HG03378 (cell line): Measurements from ENCODE around the gene DYRK1A.
"Not testable (repeated sequence)": the region's sequence is repeated elsewhere in the genome, so short reads cannot be mapped to it uniquely, and the experiment has no call there.

Experiments used
- ATAC-seq: cut with Tn5 transposase; IDR thresholded peaks from one replicate; pipeline ENCODE4 v1.9.1; 2021; ENCODE audit warnings: mild to moderate bottlenecking, moderate library complexity; ENCODE audit not compliant: unreplicated experiment

Gene DYRK1A

GRCh38 chr21:37547615-37548200 is 181.1 kb downstream of the DYRK1A start:
- ATAC-seq = no peak

- ATAC-seq = no peak
These were observed 182.0 kb downstream of the DYRK1A start for GRCh38 chr21:37548521-37548981.

- not testable (repeated sequence) for ATAC-seq
These were observed 183.2 kb downstream of the DYRK1A start for GRCh38 chr21:37549730-37550129.

- no peak for ATAC-seq
These were observed 183.6 kb downstream of the DYRK1A start for GRCh38 chr21:37550157-37550556.

GRCh38 chr21:37550618-37551330 is 184.2 kb downstream of the DYRK1A start:
- no peak for ATAC-seq

GRCh38 chr21:37551331-37551992 is 184.9 kb downstream of the DYRK1A start:
- ATAC-seq = no peak

- ATAC-seq = no peak
These were observed 185.4 kb downstream of the DYRK1A start for GRCh38 chr21:37551993-37552355.

GRCh38 chr21:37552496-37553029 is 186.0 kb downstream of the DYRK1A start:
- ATAC-seq = no peak

- ATAC-seq = no peak
These were observed 186.5 kb downstream of the DYRK1A start for GRCh38 chr21:37553078-37553481.

- no peak for ATAC-seq
These were observed 188.2 kb downstream of the DYRK1A start for GRCh38 chr21:37554661-37555379.

- no peak for ATAC-seq
These were observed 189.2 kb downstream of the DYRK1A start for GRCh38 chr21:37555672-37556261.

GRCh38 chr21:37557261-37557950 is 190.8 kb downstream of the DYRK1A start:
- ATAC-seq = peak; percentile 97

GRCh38 chr21:37558676-37559211 is 192.2 kb downstream of the DYRK1A start:
- ATAC-seq = no peak

GRCh38 chr21:37560385-37560784 is 193.8 kb downstream of the DYRK1A start:
- no peak for ATAC-seq

- ATAC-seq = no peak
These were observed 194.9 kb downstream of the DYRK1A start for GRCh38 chr21:37561506-37561905.

GRCh38 chr21:37561941-37562919 is 195.7 kb downstream of the DYRK1A start:
- ATAC-seq = no peak

- ATAC-seq = no peak
These were observed 196.5 kb downstream of the DYRK1A start for GRCh38 chr21:37562920-37563640.
